OCI-LY1 (cell line): ENCODE results near the gene MAML2.

Source experiments
- CTCF ChIP-seq: fragments of 200-600 bp; sonication (generic), shearing (Covaris generic); IDR thresholded peaks from 2 replicates; pipeline ENCODE4 v1.5.1; 2017; ENCODE audit warnings: mild to moderate bottlenecking, antibody characterized with exemption, low read length, moderate library complexity, mixed read lengths
- EZH2 ChIP-seq: fragments of 200-600 bp; sonication (generic), shearing (Covaris generic); IDR thresholded peaks from 2 replicates; pipeline ENCODE4 v1.8.0; 2017; ENCODE audit warnings: borderline replicate concordance, mixed run types, mild to moderate bottlenecking, antibody characterized with exemption, low read length, moderate library complexity, mixed read lengths

- TF ChIP-seq CTCF, result no peak
- no peak for TF ChIP-seq EZH2
Observed at GRCh38 chr11:96367342-96367741, 24.3 kb upstream of the MAML2 start.
